Neural cell (in vitro differentiated cells): ENCODE results near the gene HEMK1. TPM values are rescaled to one million over a fixed set of nuclear protein-coding genes. Genes with fewer than 3 reads are reported as not detected.

Experiments used
- H2AFZ ChIP-seq: fragments of 200-600, 300-800 bp; sonication (generic), shearing (Covaris generic); 2 replicates; pipeline ENCODE4 v1.6.0; 2014; ENCODE audit warnings: low read depth, mild to moderate bottlenecking, antibody characterized with exemption, low read length, moderate library complexity
- H3F3A ChIP-seq: fragments of 200-600 bp; shearing (Covaris generic); 2 replicates; pipeline ENCODE4 v1.6.1; 2016; ENCODE audit warnings: mild to moderate bottlenecking, moderate library complexity, mixed read lengths, antibody characterized with exemption, low read length; ENCODE audit not compliant: insufficient read depth, poor library complexity, severe bottlenecking
- H3K27ac ChIP-seq: fragments of 200-600, 300-800 bp; sonication (generic), shearing (Covaris generic); 2 replicates; pipeline ENCODE4 v1.5.1; 2014; ENCODE audit warnings: mild to moderate bottlenecking, low read length, moderate library complexity
- H3K27me3 ChIP-seq: fragments of 300-800, 200-600 bp; sonication (generic), shearing (Covaris generic); 2 replicates; pipeline ENCODE4 v1.6.0; 2014; ENCODE audit warnings: mild to moderate bottlenecking, low read depth, low read length, moderate library complexity; ENCODE audit not compliant: insufficient read depth
- H3K36me3 ChIP-seq: fragments of 300-800, 200-600 bp; sonication (generic), shearing (Covaris generic); 2 replicates; pipeline ENCODE4 v1.5.1; 2014; ENCODE audit warnings: mild to moderate bottlenecking, antibody characterized with exemption, low read length, moderate library complexity; ENCODE audit not compliant: insufficient read depth
- H3K4me2 ChIP-seq: fragments of 300-800, 200-600 bp; sonication (generic), shearing (Covaris generic); 2 replicates; pipeline ENCODE4 v1.6.0; 2014; ENCODE audit warnings: mild to moderate bottlenecking, low read length
- H3K4me3 ChIP-seq: fragments of 300-800, 200-600 bp; sonication (generic), shearing (Covaris generic); 2 replicates; pipeline ENCODE4 v1.5.1; 2014; ENCODE audit warnings: mild to moderate bottlenecking, low read length, moderate library complexity
- H3K79me2 ChIP-seq: fragments of 200-600 bp; shearing (Covaris generic); replicated peaks from 2 replicates; pipeline ENCODE4 v1.6.0; 2014; ENCODE audit warnings: mild to moderate bottlenecking, low read length, moderate library complexity; ENCODE audit not compliant: insufficient read depth
- H3K9ac ChIP-seq: fragments of 300-800, 200-600 bp; sonication (generic), shearing (Covaris generic); 2 replicates; pipeline ENCODE4 v1.6.1; 2016; ENCODE audit warnings: mild to moderate bottlenecking, low read length, mixed read lengths
- H3K9me2 ChIP-seq: fragments of 200-600 bp; shearing (Covaris generic); 2 replicates; pipeline ENCODE4 v1.6.1; 2016; ENCODE audit warnings: mild to moderate bottlenecking, low read length, mixed read lengths; ENCODE audit not compliant: insufficient read depth
- H3K9me3 ChIP-seq: fragments of 200-600, 300-800 bp; sonication (generic), shearing (Covaris generic); 2 replicates; pipeline ENCODE4 v1.6.1; 2016; ENCODE audit warnings: mild to moderate bottlenecking, mixed run types, low read length, moderate library complexity, mixed read lengths
- H4K20me1 ChIP-seq: fragments of 200-600 bp; shearing (Covaris generic); 2 replicates; pipeline ENCODE4 v1.6.1; 2016; ENCODE audit warnings: mild to moderate bottlenecking, mixed run types; ENCODE audit not compliant: insufficient read depth
- EP300 ChIP-seq: fragments of 450-650 bp; conservative IDR thresholded peaks from 2 replicates; pipeline ENCODE4 v1.6.1; 2014; ENCODE audit warnings: antibody characterized with exemption, mild to moderate bottlenecking, moderate library complexity; ENCODE audit not compliant: poor library complexity, severe bottlenecking
- EZH2 ChIP-seq: fragments of 200-600, 300-800 bp; shearing (Covaris generic), sonication (generic); IDR thresholded peaks from 2 replicates; pipeline ENCODE4 v1.6.1; 2014; ENCODE audit warnings: antibody characterized with exemption, low read length, borderline replicate concordance, mild to moderate bottlenecking; ENCODE audit not compliant: insufficient read depth, poor library complexity, severe bottlenecking
- MXI1 ChIP-seq: fragments of 450-650 bp; conservative IDR thresholded peaks from 2 replicates; pipeline ENCODE4 v1.6.1; 2014; ENCODE audit warnings: antibody characterized with exemption, mild to moderate bottlenecking; ENCODE audit not compliant: poor library complexity, severe bottlenecking
- POLR2AphosphoS5 ChIP-seq: IDR thresholded peaks from 2 replicates; pipeline ENCODE4 v1.6.1; 2012
- RAD21 ChIP-seq: fragments of 450-650 bp; conservative IDR thresholded peaks from 2 replicates; pipeline ENCODE4 v1.6.1; 2014; ENCODE audit warnings: antibody characterized with exemption, mild to moderate bottlenecking, moderate library complexity
- SMC3 ChIP-seq: fragments of 450-650 bp; conservative IDR thresholded peaks from 2 replicates; pipeline ENCODE4 v1.6.1; 2014; ENCODE audit warnings: antibody characterized with exemption, mild to moderate bottlenecking, moderate library complexity; ENCODE audit not compliant: poor library complexity
- TAF1 ChIP-seq: IDR thresholded peaks from 2 replicates; pipeline ENCODE4 v1.6.1; 2012; ENCODE audit warnings: low read depth
- polyA plus RNA-seq: library from polyadenylated mRNA; depleted of rRNA; stranded (reverse); fragments of >200 nt; gene quantifications from 2 replicates; pipeline ENCODE4 v1.2.3, GENCODE V29; 2014
- TF ChIP-seq, protein P1 (sequence below): IDR thresholded peaks from 2 replicates; pipeline ENCODE4 v1.6.1; 2012; ENCODE audit warnings: borderline replicate concordance
- TF ChIP-seq, protein P2 (sequence below): fragments of 450-650 bp; IDR thresholded peaks from 2 replicates; pipeline ENCODE4 v1.5.1; 2014; ENCODE audit warnings: antibody characterized with exemption, mild to moderate bottlenecking, moderate library complexity; ENCODE audit not compliant: poor library complexity, severe bottlenecking

HEMK1 gene
- polyA plus RNA-seq, 1 donor from 2014 or later, result 24.4 TPM

DNA sequence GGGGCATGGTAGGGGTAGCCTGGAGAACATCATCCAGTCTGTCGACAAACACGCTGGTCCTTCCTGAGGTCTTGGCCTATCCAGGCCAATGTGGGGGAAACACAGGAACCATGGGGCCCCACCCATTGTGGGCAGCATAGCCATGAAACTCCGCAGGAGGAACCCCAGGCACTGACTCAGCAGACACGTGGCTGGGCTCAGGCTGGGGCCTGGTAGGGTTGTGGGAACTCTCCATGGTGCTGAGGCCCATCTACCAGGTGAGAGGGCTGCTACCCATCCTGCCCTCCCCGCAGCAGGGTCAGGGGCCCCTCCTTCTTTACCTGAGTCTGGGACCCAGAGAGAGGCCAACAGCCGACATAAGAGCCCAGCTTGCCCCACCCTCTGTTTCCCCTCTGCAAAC lies 43.3 kb upstream of the HEMK1 start:
- no peaks in the 10 kb centered on the region for H3K27me3 ChIP-seq
- H4K20me1 ChIP-seq, result no peaks in the 10 kb centered on the region
- H3K79me2 ChIP-seq, result no peaks in the 10 kb centered on the region
- H3K9ac ChIP-seq, result peak overlapping the region; percentile 48
- peak overlapping the region; percentile 76 for H3K27ac ChIP-seq
- H3K9me2 ChIP-seq, result no peaks in the 10 kb centered on the region
- H3K36me3 ChIP-seq, result no peaks in the 10 kb centered on the region
- peak overlapping the region; percentile 43 for H3K4me3 ChIP-seq
- H3F3A ChIP-seq, result no peaks in the 10 kb centered on the region
- TF ChIP-seq TAF1, result no peak
- TF ChIP-seq, protein P1, sequence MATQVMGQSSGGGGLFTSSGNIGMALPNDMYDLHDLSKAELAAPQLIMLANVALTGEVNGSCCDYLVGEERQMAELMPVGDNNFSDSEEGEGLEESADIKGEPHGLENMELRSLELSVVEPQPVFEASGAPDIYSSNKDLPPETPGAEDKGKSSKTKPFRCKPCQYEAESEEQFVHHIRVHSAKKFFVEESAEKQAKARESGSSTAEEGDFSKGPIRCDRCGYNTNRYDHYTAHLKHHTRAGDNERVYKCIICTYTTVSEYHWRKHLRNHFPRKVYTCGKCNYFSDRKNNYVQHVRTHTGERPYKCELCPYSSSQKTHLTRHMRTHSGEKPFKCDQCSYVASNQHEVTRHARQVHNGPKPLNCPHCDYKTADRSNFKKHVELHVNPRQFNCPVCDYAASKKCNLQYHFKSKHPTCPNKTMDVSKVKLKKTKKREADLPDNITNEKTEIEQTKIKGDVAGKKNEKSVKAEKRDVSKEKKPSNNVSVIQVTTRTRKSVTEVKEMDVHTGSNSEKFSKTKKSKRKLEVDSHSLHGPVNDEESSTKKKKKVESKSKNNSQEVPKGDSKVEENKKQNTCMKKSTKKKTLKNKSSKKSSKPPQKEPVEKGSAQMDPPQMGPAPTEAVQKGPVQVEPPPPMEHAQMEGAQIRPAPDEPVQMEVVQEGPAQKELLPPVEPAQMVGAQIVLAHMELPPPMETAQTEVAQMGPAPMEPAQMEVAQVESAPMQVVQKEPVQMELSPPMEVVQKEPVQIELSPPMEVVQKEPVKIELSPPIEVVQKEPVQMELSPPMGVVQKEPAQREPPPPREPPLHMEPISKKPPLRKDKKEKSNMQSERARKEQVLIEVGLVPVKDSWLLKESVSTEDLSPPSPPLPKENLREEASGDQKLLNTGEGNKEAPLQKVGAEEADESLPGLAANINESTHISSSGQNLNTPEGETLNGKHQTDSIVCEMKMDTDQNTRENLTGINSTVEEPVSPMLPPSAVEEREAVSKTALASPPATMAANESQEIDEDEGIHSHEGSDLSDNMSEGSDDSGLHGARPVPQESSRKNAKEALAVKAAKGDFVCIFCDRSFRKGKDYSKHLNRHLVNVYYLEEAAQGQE, result peak; percentile 33
- H3K9me3 ChIP-seq, result no peaks in the 10 kb centered on the region
- H2AFZ ChIP-seq, result no peak overlapping the region
- H3K4me2 ChIP-seq, result no peak overlapping the region

DNA sequence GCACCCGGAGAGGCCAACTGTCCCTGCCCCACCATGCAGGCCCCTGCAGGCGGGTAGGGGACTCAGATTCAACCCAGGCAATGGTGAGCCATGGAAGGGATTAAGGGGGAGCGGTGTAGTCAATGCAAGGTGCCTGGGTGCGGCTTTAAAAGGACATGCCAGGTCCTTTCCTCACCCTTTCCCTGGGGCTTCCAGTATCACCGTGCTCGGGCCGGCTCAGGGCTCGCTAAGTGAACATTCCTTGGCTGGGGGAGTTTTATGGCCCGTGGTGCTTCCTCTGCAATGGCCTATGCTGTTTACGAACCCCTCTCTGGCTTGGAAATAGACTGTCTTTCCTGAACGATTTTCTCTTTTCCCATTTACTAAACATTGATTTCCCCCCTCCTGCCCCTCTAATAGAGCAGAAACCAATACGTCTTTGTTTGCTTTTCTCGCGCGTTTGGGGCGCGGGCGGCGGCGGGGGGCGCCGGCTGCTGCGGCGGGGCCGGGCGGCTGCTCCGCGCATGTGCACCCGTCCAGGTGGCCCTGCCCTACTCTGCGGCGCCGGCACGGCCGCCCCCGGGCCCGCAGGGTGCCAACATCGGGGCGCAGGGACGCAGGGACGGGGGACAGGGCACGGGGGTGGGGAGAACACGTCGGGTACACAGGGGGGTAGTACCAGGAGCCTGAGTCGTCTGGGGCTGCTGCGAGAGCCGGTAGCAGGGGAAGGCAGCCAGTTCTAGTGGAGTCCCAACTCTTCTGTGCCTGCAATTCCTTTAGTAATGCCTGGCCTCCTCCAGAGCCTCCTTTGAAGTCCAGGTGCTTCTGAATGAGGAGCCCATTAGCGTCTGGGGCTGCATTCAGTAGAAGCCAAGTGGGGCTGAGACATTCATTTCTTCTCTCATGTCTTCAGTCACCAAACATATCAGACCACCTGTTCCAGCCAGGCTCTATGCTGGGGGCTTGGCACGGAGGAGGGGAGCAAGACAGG lies 39.0 kb upstream of the HEMK1 start:
- H3K9ac ChIP-seq, result no peak overlapping the region
- no peak overlapping the region for H3K4me3 ChIP-seq

More for the DNA sequence above, 39.0 kb upstream of the HEMK1 start:
- TF ChIP-seq RAD21 (no peak), POLR2AphosphoS5 (no peak), MXI1 (no peak), SMC3 (no peak), EP300 (no peak), EZH2 (no peak), TAF1 (no peak)
- TF ChIP-seq, protein P2, sequence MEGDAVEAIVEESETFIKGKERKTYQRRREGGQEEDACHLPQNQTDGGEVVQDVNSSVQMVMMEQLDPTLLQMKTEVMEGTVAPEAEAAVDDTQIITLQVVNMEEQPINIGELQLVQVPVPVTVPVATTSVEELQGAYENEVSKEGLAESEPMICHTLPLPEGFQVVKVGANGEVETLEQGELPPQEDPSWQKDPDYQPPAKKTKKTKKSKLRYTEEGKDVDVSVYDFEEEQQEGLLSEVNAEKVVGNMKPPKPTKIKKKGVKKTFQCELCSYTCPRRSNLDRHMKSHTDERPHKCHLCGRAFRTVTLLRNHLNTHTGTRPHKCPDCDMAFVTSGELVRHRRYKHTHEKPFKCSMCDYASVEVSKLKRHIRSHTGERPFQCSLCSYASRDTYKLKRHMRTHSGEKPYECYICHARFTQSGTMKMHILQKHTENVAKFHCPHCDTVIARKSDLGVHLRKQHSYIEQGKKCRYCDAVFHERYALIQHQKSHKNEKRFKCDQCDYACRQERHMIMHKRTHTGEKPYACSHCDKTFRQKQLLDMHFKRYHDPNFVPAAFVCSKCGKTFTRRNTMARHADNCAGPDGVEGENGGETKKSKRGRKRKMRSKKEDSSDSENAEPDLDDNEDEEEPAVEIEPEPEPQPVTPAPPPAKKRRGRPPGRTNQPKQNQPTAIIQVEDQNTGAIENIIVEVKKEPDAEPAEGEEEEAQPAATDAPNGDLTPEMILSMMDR, result no peak
- TF ChIP-seq, protein P1, result no peak
- H3K4me2 ChIP-seq, result no peak overlapping the region
- no peaks in the 10 kb centered on the region for H3K9me3 ChIP-seq
- H3K9me2 ChIP-seq, result no peaks in the 10 kb centered on the region
- H2AFZ ChIP-seq, result no peak overlapping the region
- no peak overlapping the region for H3K27ac ChIP-seq
- H4K20me1 ChIP-seq, result no peaks in the 10 kb centered on the region
- H3K27me3 ChIP-seq, result no peaks in the 10 kb centered on the region
- no peaks in the 10 kb centered on the region for H3K36me3 ChIP-seq
- no peaks in the 10 kb centered on the region for H3K79me2 ChIP-seq
- no peaks in the 10 kb centered on the region for H3F3A ChIP-seq
